Measurements from ENCODE around the gene ERFL. TPM values are rescaled to one million over a fixed set of nuclear protein-coding genes. Genes with fewer than 3 reads are reported as not detected.

The ERFL gene
- total and polyA plus RNA-seq, 2 experiments from 2014 or later = 0.69 TPM; not detected in 1

DNA sequence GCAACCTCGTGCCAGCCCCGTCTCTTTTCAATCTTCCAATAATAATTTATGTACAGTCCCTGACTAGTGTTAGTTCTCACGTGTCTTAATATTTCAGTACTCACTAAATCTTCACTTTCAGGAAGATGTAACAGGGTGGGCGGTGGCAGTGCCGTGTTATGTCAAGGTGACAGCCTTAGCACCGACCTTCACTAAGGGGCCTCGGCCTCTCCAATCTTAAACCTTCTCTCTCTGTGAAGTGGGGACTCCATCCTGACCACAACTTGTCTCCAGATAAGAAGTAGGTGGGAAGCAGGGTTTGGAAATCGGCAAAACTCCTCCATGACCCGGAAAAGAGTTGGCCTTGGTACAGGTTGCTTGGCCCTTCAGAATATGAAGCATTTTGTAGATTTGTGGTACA lies 66.4 kb downstream of the ERFL start:
- peaks cover 53% of the 10 kb centered on the region for H4K20me1 ChIP-seq (replicated peaks; ENCODE audit: insufficient read depth)
- no peak overlapping the region for H2AFZ ChIP-seq
- Mint-ChIP-seq H3K4me3 (peak overlapping the region; percentile 85), H3K4me1 (peaks cover 42% of the 10 kb centered on the region), H3K9me3 (peaks cover 3% of the 10 kb centered on the region; the same call in 1 of the 3 replicates), H3K27me3 (ENCODE audit: insufficient read depth, low read depth, poor library complexity) (peaks cover 28% of the 10 kb centered on the region), H3K27ac (peak overlapping the region; percentile 83; the same call in 1 of the 2 replicates), H3K36me3 (ENCODE audit: low read depth) (peaks cover 65% of the 10 kb centered on the region)
- no peak for DNase-seq (ENCODE audit: low spot score)
- H3K27ac ChIP-seq (ENCODE audit: low read depth) = peak overlapping the region; percentile 98
- H3K4me2 ChIP-seq = peak overlapping the region; percentile 99
- peaks cover 58% of the 10 kb centered on the region for H3F3A ChIP-seq (replicated peaks; ENCODE audit: low read depth)
- no peak for TF ChIP-seq JUNB (IDR thresholded peaks at IDR 0.05; ENCODE audit: unreplicated experiment)
- H3K36me3 ChIP-seq (ENCODE audit: insufficient read depth) = peaks cover 56% of the 10 kb centered on the region
- H3K79me2 ChIP-seq (replicated peaks; ENCODE audit: insufficient read depth) = peaks cover 66% of the 10 kb centered on the region
- no peaks in the 10 kb centered on the region for H3K27me3 ChIP-seq (ENCODE audit: insufficient read depth)
- H3K9me2 ChIP-seq (ENCODE audit: insufficient read depth) = no peaks in the 10 kb centered on the region
- no peak for ATAC-seq
- peak overlapping the region; percentile 69 for H3K4me3 ChIP-seq
- peaks cover 41% of the 10 kb centered on the region for H3K4me1 ChIP-seq (ENCODE audit: insufficient read depth)

DNA sequence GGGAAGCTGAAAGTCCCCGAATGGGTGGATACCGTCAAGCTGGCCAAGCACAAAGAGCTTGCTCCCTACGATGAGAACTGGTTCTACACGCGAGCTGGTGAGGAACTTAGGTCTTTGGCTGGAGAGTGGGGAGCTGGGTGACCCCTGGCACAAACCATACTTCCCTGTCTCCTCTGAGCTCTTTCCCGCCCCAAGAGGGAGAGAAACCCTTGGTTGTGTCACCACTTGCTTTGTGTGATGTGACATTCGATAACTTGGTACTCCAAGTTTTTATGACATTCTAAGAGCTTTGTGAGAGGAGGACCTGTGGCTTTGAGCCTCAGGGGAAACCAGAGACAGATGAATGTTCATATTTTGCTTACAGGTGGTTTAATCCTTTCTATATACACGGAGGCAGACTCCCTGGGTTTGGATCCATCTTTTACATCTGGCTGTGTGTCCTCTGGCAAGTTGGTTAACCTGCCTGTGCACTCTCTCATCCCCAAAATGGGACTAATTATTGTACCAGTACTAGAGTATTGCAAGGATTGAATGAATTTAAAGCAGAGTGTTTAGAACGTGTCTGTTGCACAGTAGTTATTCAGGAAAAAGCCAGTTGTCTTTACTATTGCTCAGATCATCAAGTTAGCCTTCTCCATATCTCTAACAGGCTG lies 67.0 kb downstream of the ERFL start:
- Mint-ChIP-seq H3K27me3 (ENCODE audit: insufficient read depth, low read depth, poor library complexity) (peaks cover 29% of the 10 kb centered on the region), H3K36me3 (ENCODE audit: low read depth) (peaks cover 59% of the 10 kb centered on the region), H3K4me3 (peak overlapping the region; percentile 85), H3K4me1 (peaks cover 42% of the 10 kb centered on the region), H3K27ac (peak overlapping the region; percentile 99), H3K9me3 (peaks cover 3% of the 10 kb centered on the region; the same call in 1 of the 3 replicates)
- ATAC-seq (no peak), DNase-seq (ENCODE audit: low spot score) (no peak)
- Histone ChIP-seq H3K9me2 (ENCODE audit: insufficient read depth) (no peaks in the 10 kb centered on the region), H3K79me2 (replicated peaks; ENCODE audit: insufficient read depth) (peaks cover 60% of the 10 kb centered on the region), H2AFZ (no peak overlapping the region), H3K27me3 (ENCODE audit: insufficient read depth) (no peaks in the 10 kb centered on the region), H3K4me1 (ENCODE audit: insufficient read depth) (peaks cover 41% of the 10 kb centered on the region), H3K4me2 (peak overlapping the region; percentile 99), H3K4me3 (peak overlapping the region; percentile 69), H3F3A (replicated peaks; ENCODE audit: low read depth) (peaks cover 52% of the 10 kb centered on the region), H3K36me3 (ENCODE audit: insufficient read depth) (peaks cover 52% of the 10 kb centered on the region), H4K20me1 (replicated peaks; ENCODE audit: insufficient read depth) (peaks cover 47% of the 10 kb centered on the region), H3K27ac (ENCODE audit: low read depth) (peak overlapping the region; percentile 98)
- TF ChIP-seq EZH2 (IDR thresholded peaks at IDR 0.05; ENCODE audit: low read depth, unreplicated experiment) (no peak), NANOG (IDR thresholded peaks at IDR 0.05; ENCODE audit: borderline replicate concordance) (no peak)
- TF ChIP-seq, protein P1, sequence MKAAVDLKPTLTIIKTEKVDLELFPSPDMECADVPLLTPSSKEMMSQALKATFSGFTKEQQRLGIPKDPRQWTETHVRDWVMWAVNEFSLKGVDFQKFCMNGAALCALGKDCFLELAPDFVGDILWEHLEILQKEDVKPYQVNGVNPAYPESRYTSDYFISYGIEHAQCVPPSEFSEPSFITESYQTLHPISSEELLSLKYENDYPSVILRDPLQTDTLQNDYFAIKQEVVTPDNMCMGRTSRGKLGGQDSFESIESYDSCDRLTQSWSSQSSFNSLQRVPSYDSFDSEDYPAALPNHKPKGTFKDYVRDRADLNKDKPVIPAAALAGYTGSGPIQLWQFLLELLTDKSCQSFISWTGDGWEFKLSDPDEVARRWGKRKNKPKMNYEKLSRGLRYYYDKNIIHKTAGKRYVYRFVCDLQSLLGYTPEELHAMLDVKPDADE (IDR thresholded peaks at IDR 0.05) = no peak

DNA sequence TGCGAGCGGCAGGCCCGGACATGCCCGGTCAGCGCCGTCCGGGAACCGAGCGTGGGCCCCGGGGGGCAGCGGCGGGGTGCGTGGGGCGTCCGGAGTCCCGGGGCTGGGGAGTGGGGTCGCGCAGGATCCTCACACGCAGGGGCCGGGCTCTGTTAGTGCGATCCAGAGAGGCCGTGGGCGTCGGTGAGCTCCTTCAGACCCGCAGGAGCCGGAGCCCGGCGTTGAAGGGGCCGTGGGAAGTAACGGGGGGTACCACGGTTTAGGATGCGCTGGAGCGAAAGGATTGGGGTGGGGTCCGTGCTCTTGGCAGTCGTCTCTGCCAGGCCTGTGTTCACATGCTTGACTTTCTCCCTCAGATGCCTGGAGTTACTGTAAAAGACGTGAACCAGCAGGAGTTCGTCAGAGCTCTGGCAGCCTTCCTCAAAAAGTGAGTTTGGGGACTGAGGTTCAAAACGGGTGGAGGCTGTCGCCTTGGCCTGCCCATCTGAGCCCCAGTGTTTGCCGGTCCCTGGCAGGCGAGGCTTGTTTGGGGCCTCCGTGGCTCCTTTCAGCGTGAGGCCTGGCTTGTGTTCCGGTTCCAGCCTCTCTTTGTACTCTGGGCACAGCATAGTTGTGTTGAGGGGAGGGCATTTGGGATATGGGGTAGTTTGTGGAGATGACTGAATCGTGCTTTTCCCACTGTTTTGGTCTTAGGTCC lies 67.7 kb downstream of the ERFL start:
- H3K27ac Mint-ChIP-seq = peak overlapping the region; percentile 99
- peaks cover 28% of the 10 kb centered on the region for H3K27me3 Mint-ChIP-seq (ENCODE audit: insufficient read depth, low read depth, poor library complexity)
- H3K36me3 ChIP-seq (ENCODE audit: insufficient read depth) = peaks cover 48% of the 10 kb centered on the region
- TF ChIP-seq, protein P2, sequence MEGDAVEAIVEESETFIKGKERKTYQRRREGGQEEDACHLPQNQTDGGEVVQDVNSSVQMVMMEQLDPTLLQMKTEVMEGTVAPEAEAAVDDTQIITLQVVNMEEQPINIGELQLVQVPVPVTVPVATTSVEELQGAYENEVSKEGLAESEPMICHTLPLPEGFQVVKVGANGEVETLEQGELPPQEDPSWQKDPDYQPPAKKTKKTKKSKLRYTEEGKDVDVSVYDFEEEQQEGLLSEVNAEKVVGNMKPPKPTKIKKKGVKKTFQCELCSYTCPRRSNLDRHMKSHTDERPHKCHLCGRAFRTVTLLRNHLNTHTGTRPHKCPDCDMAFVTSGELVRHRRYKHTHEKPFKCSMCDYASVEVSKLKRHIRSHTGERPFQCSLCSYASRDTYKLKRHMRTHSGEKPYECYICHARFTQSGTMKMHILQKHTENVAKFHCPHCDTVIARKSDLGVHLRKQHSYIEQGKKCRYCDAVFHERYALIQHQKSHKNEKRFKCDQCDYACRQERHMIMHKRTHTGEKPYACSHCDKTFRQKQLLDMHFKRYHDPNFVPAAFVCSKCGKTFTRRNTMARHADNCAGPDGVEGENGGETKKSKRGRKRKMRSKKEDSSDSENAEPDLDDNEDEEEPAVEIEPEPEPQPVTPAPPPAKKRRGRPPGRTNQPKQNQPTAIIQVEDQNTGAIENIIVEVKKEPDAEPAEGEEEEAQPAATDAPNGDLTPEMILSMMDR (conservative IDR thresholded peaks at IDR 0.05; ENCODE audit: low read depth in 2 of 2) = no peak
- no peak for TF ChIP-seq EZH2phosphoT487 (IDR thresholded peaks at IDR 0.05; ENCODE audit: unreplicated experiment)
- no peak for TF ChIP-seq NANOG (IDR thresholded peaks at IDR 0.05; ENCODE audit: borderline replicate concordance)
- TF ChIP-seq CREB1 (CRISPR knock-in tag; IDR thresholded peaks at IDR 0.05; ENCODE audit: low read depth) = no peak
- no peak for TF ChIP-seq ZNF114 (CRISPR knock-in tag; IDR thresholded peaks at IDR 0.05)

More for the DNA sequence above, 67.7 kb downstream of the ERFL start:
- ATAC-seq = no peak
- H3K36me3 Mint-ChIP-seq (ENCODE audit: low read depth) = peaks cover 52% of the 10 kb centered on the region
- Histone ChIP-seq H3K79me2 (replicated peaks; ENCODE audit: insufficient read depth) (peaks cover 53% of the 10 kb centered on the region), H3K27ac (ENCODE audit: low read depth) (peak overlapping the region; percentile 98), H3K4me2 (peak overlapping the region; percentile 99), H4K20me1 (replicated peaks; ENCODE audit: insufficient read depth) (peaks cover 43% of the 10 kb centered on the region), H2AFZ (no peak overlapping the region), H3K27me3 (ENCODE audit: insufficient read depth) (no peaks in the 10 kb centered on the region), H3K4me3 (peak overlapping the region; percentile 69), H3F3A (replicated peaks; ENCODE audit: low read depth) (peaks cover 49% of the 10 kb centered on the region), H3K4me1 (ENCODE audit: insufficient read depth) (peaks cover 38% of the 10 kb centered on the region), H3K9me2 (ENCODE audit: insufficient read depth) (no peaks in the 10 kb centered on the region)
- H3K4me1 Mint-ChIP-seq = peaks cover 42% of the 10 kb centered on the region
- no peak for DNase-seq (ENCODE audit: low spot score)
- H3K9me3 Mint-ChIP-seq = peaks cover 3% of the 10 kb centered on the region; the same call in 1 of the 3 replicates
- peak overlapping the region; percentile 85 for H3K4me3 Mint-ChIP-seq

Measured in GM23338 (cell line).